GM18520 (cell line): Measurements from ENCODE around the gene SHKBP1.

Source experiments
- ATAC-seq: cut with Tn5 transposase; IDR thresholded peaks from one replicate; pipeline ENCODE4 v1.9.1; 2021; ENCODE audit not compliant: unreplicated experiment

The SHKBP1 gene

GRCh38 chr19:40630571-40631160 is 54.0 kb downstream of the SHKBP1 start:
- no peak for ATAC-seq

DNA sequence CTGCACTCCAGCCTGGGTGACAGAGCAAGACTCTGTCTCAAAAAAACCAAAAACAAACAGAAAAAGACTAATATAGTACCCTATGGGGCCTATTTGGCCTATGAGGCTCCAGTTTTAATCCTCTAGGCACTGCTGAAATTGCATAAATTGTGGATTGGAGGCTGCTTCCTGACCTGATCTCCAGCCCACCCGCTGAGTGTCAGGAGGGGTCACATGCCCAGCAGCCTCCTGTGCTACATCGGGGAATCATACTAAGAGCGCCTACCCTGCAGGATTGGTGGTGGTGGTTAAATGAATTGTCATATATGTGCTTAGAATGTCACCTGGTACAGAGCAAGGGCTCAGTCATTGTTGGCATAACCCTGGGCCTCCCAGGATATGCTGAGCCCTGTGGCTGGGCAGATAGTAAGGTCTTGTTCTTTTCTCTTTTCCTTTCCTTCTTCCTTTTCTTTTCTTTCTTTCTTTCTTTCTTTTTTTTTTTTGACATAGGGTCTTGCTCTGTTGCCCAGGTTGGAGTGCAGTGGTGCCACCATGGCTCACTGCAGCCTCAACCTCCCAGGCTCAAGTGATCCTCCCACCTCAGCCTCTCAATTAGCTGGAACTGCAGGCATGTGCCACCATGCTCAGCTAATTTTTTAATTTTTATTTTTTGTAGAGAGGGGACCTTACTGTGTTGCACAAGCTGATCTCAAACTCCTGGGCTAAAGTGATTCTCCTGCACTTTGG is 55.8 kb downstream of the SHKBP1 start:
- ATAC-seq: no peak

- no peak for ATAC-seq
Observed at GRCh38 chr19:40633207-40633606, 56.5 kb downstream of the SHKBP1 start.

DNA sequence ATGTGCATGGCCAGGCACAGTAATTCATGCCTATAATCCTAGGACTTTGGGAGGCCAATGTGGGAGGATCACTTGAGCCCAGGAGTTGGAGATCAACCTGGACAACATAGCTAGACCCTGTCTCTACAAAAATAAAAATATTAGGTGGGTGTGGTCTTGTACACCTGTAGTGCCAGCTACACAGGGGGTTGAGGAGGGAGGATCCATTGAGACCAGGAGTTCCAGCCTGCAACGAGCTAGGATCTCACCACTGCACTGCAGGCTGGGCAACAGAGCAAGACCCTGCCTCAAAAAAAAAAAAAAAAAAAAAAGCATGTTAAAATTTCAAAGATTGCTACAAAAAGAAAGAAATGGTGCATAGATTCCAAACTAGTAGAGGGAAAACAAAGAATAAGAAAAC is 61.7 kb downstream of the SHKBP1 start:
- ATAC-seq: no peak

GRCh38 chr19:40639638-40639982 is 62.9 kb downstream of the SHKBP1 start:
- ATAC-seq: no peak

- ATAC-seq: no peak
Observed at GRCh38 chr19:40640744-40641143, 64.1 kb downstream of the SHKBP1 start.
